ENCODE results near the gene CCER1.

GRCh38 chr12:90961154-90961553 lies 6.2 kb upstream of the CCER1 start:
- TF ChIP-seq EZH2 (IDR thresholded peaks at IDR 0.05; ENCODE audit: insufficient read depth, poor library complexity, severe bottlenecking): no peak
- no peak for TF ChIP-seq EZH2phosphoT487 (IDR thresholded peaks at IDR 0.05; ENCODE audit: insufficient read depth, low read depth)

All from GM23248 (cell line).